Panc1 (cell line): Measurements from ENCODE around the gene KDM2B. TPM values are rescaled to one million over a fixed set of nuclear protein-coding genes. Genes with fewer than 3 reads are reported as not detected.

ENCODE experiments used
- ATAC-seq: fragments of 200-7000 bp; cut with Tn5 transposase; 2 replicates; pipeline ENCODE4 v1.9.1; 2020; ENCODE audit warnings: mild to moderate bottlenecking, moderate library complexity
- BruUV-seq: library from RNA; stranded (reverse); fragments of 400-500 nt; replicated peaks from 2 replicates; lab custom pipeline; 2021; lab: Mats Ljungman, UMichigan
- CTCF ChIA-PET: fragments of 300-600 bp; sonication (Branson Sonifier 250); formaldehyde crosslinking; loops from one replicate; lab custom pipeline; 2022; ENCODE audit warnings: antibody characterized with exemption; lab: Charles Lee
- POLR2A ChIA-PET: fragments of 300-600 bp; sonication (Branson Sonifier 250); formaldehyde crosslinking; loops from one replicate; lab custom pipeline; 2022; ENCODE audit warnings: antibody characterized with exemption; lab: Charles Lee
- DNase-seq: peaks from one replicate; pipeline ENCODE4 v3.0.0-alpha.2; 2010; ENCODE audit warnings: low read depth, low spot score
- H3K27ac ChIP-seq: 2 replicates; pipeline ENCODE4 v1.5.1; 2011; ENCODE audit warnings: mild to moderate bottlenecking, low read length, inconsistent platforms
- H3K27me3 ChIP-seq: fragments of 200-500 bp; sonication (Bioruptor generic); 2 replicates; pipeline ENCODE4 v1.6.0; 2014; ENCODE audit warnings: low read length, inconsistent platforms; ENCODE audit not compliant: control insufficient read depth, insufficient read depth
- H3K36me3 ChIP-seq: fragments of 200-500 bp; sonication (Bioruptor generic); 2 replicates; pipeline ENCODE4 v1.5.1; 2014; ENCODE audit warnings: inconsistent platforms, mild to moderate bottlenecking, low read length, moderate library complexity; ENCODE audit not compliant: control insufficient read depth, insufficient read depth
- H3K4me1 ChIP-seq: 2 replicates; pipeline ENCODE4 v1.5.1; 2011; ENCODE audit warnings: inconsistent platforms, mild to moderate bottlenecking, low read length, moderate library complexity; ENCODE audit not compliant: control insufficient read depth, insufficient read depth
- H3K4me3 ChIP-seq, 2 experiments: 2 replicates each; pipeline ENCODE4 v1.5.1; 2011 to 2012; ENCODE audit warnings: low read depth in 2 of 2, low read length in 2 of 2, mild to moderate bottlenecking in 2 of 2, inconsistent platforms in 1 of 2, moderate library complexity in 1 of 2
- H3K9me3 ChIP-seq: fragments of 200-500 bp; sonication (Bioruptor generic); 2 replicates; pipeline ENCODE4 v1.5.1; 2014; ENCODE audit warnings: low read depth, mild to moderate bottlenecking, inconsistent platforms, low read length, moderate library complexity; ENCODE audit not compliant: control insufficient read depth, insufficient read depth
- CTCF ChIP-seq: fragments of 450-650 bp; IDR thresholded peaks from 2 replicates; pipeline ENCODE4 v1.5.1; 2017; ENCODE audit warnings: mild to moderate bottlenecking
- POLR2AphosphoS5 ChIP-seq: IDR thresholded peaks from 2 replicates; pipeline ENCODE4 v1.6.1; 2012; ENCODE audit warnings: mild to moderate bottlenecking, low read depth, low read length, moderate library complexity
- REST ChIP-seq, 2 experiments: IDR thresholded peaks; 2 replicates each; pipeline ENCODE4 v1.6.1; 2011 to 2012; ENCODE audit warnings: low read depth in 2 of 2, control low read depth in 1 of 2, low read length in 1 of 2, mild to moderate bottlenecking in 1 of 2, moderate library complexity in 1 of 2; ENCODE audit not compliant: insufficient read depth in 1 of 2
- SIN3A ChIP-seq: IDR thresholded peaks from 2 replicates; pipeline ENCODE4 v1.6.1; 2012; ENCODE audit warnings: low read depth, mild to moderate bottlenecking, low read length, moderate library complexity, borderline replicate concordance; ENCODE audit not compliant: insufficient read depth
- TCF7L2 ChIP-seq: IDR thresholded peaks from 2 replicates; pipeline ENCODE4 v1.6.1; 2011; ENCODE audit warnings: mild to moderate bottlenecking, low read depth, low read length, inconsistent platforms
- in situ Hi-C: cut with HindIII; loops from 2 replicates; pipeline ENCODE4 v1.10.0; 2016; ENCODE audit warnings: low sequenced_read_pairs, low pct_unique_long_range_greater_than_20kb
- intact Hi-C: fragments of 100-400 bp; cut with micrococcal nuclease; formaldehyde crosslinking; loops from one replicate; pipeline ENCODE4 v1.10.0; 2022; ENCODE audit not compliant: unreplicated experiment
- total RNA-seq: library from RNA; stranded (reverse); gene quantifications from one replicate; pipeline ENCODE4 v1.2.1, GENCODE V29; 2021; ENCODE audit not compliant: unreplicated experiment

The KDM2B gene
- total RNA-seq, 1 experiment from 2014 or later = 27.5 TPM

DNA sequence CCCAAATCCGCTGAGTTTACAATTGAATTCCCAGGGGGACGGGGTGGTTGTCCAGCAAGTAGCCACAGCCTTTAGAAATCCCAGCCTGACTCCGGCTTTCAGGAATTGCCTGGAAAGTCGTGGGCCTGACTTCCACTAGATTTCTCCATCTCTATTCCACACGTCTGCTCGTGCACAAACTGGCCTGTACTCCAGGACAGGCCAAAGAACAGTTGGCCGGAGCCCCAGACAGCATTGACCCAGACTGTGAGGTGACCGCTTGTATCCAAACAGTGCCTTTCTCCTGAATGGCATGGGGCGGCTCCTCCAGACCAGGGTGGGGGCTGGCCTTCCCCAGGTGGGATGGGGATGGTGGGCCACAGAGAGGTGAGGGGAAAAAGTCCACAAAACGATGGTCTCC lies 62.2 kb downstream of the KDM2B start:
- Histone ChIP-seq H3K9me3 (no peaks in the 10 kb centered on the region), H3K4me1 (no peaks in the 10 kb centered on the region), H3K27me3 (no peaks in the 10 kb centered on the region), H3K27ac (no peak overlapping the region), H3K4me3 (no peak overlapping the region), H3K36me3 (no peaks in the 10 kb centered on the region)
- intact Hi-C loops = no loop called here
- POLR2A ChIA-PET = no interaction called here
- CTCF ChIA-PET = no interaction called here
- TF ChIP-seq SIN3A (no peak), POLR2AphosphoS5 (no peak), TCF7L2 (no peak), CTCF (no peak), REST (IDR thresholded peaks at IDR 0.05; ENCODE audit: insufficient read depth in 1 of 2, low read depth in 2 of 2, low read length in 1 of 2) (no peak)
- BruUV-seq = no TSS peak
- ATAC-seq (no peak), DNase-seq (no peak)
- in situ Hi-C loops = no loop called here

- H3K9me3 ChIP-seq = no peaks in the 10 kb centered on the region
- no peaks in the 10 kb centered on the region for H3K36me3 ChIP-seq
- H3K27ac ChIP-seq = no peak overlapping the region
- intact Hi-C loops = no loop called here
- no peak for TF ChIP-seq CTCF
- no peak for TF ChIP-seq POLR2AphosphoS5
- no peak for TF ChIP-seq REST (IDR thresholded peaks at IDR 0.05; ENCODE audit: insufficient read depth in 1 of 2, low read depth in 2 of 2, low read length in 1 of 2)
- no TSS peak for BruUV-seq
- in situ Hi-C loops = no loop called here
- DNase-seq (no peak), ATAC-seq (no peak)
- ChIA-PET POLR2A (no interaction called here), CTCF (no interaction called here)
- H3K27me3 ChIP-seq = no peaks in the 10 kb centered on the region
- H3K4me3 ChIP-seq = no peak overlapping the region
- H3K4me1 ChIP-seq = no peaks in the 10 kb centered on the region
These were observed 64.3 kb downstream of the KDM2B start for GRCh38 chr12:121516437-121517011.
